NOMO-1 treated with dmso at 0.1 percent for 144 hours (cell line): Measurements from ENCODE around the gene ALG3.

Source experiments
- DNase-seq: peaks from one replicate; lab custom pipeline; 2025; ENCODE audit not compliant: unreplicated experiment; lab: John Stamatoyannopoulos, UW

ALG3 gene

DNA sequence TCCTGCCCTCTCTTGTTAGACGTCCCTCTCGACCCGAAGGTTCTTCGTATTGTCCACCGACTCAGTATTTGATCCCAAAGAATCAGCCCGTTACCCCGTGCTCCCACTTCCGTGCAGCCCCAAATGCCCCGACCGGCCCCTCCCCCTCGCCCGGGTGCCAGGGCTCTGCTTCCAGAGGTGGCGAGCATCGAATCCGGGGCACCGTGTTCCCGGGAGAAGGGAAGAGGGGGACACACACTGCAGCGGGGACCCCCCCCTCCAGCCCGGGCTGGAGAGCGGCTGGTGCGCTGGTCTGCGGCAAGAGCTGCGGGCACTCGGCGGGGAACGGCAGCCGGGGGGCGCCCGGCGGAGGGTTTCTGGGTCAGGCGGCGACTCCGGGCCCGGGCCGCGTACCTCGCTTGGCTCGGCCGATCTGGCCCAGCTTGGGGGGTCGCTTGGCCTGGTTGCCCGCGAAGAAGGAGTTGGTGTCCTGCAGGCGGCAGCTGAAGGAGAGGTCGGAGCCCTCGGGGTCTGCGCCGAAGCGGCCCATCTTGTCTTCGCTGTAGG is 12.0 kb upstream of the ALG3 start:
- DNase-seq: no peak

DNA sequence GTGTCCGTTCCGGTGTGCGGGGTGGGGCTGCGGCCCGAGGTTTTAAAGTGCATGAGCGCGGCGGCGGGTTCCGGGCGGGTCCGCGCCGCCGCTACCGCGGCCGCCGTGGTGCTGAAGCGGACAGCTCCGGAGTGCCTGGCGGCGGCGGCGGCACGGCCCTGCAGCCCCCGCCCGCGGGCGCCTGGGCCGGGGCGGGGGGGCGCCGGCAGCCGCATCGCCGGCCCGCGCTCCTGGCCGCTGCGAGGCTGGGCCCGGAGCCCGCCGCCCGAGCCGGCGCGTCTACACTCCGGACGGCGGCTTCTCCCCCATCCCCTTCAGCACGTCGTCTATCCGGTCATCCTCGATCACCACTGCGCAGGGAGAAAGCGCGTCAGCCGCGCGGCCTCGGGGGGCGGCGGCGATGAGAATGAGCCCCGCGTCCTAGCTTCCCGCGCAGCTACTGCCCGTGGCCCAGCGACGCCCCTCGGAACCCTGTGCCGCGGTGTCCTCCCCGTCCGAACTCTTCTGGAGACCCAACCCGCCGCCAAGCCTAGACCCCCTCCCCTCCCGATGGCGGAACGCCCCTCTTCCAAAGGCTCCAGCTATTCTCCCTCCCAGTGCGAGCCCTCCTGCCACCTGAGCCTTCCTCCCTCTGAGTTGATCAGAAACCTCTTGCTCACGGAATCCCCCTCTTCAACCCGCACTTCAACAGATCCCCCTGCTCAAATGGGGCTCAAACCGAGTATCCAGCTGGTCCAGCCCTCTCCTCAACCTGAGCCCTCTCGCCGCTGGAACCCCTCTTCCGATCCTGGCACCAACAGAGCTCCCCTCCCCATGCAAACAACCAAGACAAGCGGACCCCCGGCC is 11.3 kb upstream of the ALG3 start:
- no peak for DNase-seq

DNA sequence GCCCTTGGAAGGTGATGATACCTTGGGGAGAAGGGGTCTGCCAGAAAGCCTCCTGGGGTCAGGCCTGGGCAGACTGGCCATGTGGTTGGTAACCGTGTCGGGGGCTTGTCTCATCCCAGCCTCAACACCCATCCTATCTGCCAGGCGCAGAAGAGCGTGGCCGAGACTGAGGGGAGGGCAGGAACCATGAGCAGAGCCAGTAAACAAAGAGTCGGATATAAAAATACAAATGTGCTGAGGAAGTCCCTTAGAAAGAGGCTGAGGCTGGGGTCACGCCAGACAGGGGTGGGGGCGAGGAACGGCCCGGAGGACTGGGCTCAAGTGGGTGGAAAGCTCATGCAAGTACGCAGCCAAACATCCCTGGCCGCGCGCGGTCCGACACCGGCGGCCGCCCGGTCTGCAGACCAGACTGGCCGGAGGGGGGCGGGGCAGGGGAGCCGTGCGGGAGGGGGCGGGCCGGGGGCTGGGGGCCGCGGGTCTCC is 10.7 kb upstream of the ALG3 start:
- DNase-seq: no peak

DNA sequence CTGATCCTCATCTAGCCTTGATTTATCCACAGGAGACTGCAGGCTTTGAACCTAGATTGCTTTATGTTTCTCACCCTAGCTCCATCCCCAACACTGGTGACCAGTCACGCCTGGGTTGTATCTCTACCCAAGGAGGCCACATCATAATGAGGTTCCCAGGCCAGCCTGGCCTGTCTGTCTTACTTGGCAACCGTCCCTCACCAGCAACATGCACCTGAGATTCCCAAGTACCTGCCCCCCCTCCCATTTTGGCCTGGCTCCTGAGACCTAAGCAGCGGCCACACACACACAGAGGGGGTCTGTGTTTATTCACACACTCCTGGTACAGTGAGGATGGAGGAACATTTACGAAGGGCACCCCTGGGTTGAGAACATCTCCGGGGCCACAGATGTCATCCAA is 10.2 kb upstream of the ALG3 start:
- DNase-seq: no peak

DNA sequence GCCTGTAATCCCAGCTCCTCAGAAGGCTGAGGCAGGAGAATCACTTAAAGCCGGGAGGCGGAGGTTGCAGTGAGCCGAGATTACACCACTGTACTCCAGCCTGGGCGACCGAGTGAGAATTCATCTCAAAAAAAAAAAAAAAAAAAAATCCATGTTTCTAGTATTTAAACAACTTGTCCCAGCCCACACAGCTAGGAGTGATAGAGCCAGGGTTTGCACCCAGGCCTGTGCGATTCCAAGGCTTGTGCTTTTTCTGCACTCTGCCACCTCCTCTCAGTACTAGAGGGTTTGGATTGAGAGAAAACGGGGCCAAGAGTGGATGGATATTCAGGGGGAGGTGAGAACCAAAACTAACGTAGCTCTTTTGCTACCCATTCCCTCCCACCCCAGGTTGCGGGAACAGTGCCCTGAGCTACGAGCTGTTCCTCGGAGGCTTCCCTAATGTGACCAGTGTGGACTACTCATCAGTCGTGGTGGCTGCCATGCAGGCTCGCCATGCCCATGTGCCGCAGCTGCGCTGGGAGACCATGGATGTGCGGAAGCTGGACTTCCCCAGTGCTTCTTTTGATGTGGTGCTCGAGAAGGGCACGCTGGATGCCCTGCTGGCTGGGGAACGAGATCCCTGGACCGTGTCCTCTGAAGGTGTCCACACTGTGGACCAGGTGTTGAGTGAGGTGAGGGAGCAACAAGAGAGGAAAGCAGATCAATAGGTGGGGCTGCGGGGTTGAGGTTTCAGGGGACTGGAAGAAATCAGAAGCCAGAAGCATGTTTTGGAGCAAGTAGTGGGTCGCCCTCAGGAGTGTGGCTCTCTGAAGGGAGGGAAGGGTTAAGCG is 8.5 kb upstream of the ALG3 start:
- DNase-seq: no peak

DNA sequence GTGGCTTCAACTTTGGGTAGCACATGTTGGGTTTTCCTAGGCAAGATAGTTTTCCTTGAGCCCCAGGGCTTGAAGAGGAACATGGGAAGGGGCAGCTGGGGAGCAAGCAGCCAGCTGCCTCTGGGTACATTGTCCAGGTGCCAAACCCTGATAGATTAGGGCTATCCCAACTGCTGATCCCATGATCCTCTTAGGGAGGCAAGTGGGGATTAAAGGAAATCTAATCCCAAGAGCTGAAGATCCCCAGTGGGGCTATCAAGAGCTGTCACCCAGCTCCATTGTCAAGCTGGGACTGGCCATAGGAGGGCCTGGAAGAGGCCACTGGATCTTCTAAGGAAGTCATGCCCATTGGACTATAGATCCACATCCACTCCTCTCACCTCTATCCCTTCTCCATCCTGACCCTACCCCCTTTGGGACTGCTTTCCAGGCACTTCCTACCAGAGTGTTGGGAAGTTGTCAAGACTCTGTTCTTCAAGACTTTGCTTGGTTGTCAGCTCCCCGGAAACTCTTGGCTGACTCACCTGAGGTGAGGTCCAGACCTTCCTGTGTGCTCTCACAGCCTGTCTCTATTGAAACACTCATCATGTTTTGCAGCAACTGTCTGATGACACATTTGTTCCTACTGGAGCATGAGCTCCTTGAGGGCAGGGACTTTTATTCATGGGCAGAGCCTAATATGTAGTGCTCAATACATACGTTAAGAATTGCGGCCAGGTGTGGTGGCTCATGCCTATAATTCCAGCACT is 6.7 kb upstream of the ALG3 start:
- DNase-seq: no peak

DNA sequence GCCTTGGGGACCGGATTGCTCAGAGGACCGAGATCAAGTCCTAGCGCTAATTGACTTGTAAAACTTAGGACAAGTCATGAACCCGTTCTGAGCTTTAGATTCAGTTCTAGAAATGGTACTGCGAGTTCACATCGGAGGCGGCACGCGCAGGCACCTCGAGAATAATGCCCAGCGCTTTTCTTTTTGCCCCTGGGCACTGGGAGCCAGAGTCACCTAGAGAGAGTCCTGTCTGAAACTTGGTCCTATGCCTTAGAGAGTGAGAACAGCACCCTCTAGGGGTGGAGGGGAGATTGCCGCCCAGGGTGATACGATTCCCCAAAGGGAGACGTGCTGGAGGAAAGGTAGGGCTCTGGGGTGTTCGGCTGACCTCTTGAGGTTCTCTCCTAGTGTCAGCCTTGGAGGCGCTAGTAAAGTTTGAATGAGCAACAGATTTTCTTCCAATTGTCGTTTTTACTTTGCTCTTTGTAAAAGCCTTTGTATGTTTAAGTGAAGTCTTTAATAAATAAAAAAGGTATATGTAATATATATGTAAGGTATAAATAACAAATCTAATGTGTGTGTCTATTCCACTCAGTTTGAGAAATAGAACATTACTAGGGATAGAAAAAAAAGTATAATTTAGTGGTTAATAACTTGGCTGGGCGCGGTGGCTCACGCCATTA is 1.5 kb upstream of the ALG3 start:
- DNase-seq: peak; percentile 94

DNA sequence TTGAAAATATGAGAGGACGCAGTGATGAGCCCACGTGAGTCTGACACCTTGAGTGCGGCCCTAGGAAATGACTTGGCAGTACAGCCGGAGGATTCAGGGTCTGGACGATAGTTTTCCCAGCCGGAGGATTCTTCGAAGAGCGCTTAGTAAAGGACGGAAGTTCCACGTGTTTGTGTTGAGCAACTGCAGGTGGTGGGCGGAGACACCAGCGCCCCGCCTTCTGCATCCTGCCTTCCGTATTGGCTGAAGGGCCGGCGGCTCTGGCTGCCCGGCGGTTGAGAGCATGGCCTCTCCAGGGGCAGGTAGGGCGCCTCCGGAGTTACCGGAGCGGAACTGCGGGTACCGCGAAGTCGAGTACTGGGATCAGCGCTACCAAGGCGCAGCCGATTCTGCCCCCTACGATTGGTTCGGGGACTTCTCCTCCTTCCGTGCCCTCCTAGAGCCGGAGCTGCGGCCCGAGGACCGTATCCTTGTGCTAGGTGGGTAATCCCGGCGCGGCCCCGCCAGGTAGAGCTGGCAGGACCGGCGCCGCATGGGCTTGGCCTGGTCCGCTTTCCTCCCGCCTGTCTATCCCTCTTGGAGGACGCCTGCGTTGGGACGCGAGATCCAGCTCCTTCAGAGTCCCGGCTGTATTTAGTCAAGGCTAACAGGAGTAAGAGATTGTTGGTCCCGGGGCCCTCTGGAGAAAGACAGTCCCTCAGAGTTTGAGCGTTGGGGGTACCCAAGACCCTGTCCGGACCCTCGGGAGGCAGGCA is 827 bp upstream of the ALG3 start, which contains the start of gene EEF1AKMT4:
Gene EEF1AKMT4 (plus strand): TSS at position 261 of the 755 bp plus-strand sequence. CDS start 23 bp downstream, at position 284.
- peak; percentile 99 for DNase-seq

DNA sequence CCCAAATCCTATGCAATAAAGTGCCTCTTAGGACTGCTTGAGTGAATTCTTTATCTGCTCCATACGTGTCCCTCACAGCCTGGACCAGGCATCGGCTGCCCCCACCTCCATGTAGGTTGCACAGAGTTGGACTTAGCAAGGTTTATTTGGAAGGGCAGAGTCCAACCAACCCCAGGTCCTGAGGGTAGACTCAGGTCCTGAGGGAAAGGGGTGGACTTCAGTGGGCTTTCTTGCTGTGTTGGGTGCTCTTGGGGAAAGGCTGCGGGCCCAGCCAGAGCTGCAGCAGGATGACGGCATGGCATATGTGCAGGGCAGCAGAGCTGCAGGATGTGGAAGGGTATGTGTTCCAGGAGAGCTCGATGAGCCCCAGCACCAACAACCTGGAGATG is 6.5 kb downstream of the ALG3 start:
- no peak for DNase-seq

DNA sequence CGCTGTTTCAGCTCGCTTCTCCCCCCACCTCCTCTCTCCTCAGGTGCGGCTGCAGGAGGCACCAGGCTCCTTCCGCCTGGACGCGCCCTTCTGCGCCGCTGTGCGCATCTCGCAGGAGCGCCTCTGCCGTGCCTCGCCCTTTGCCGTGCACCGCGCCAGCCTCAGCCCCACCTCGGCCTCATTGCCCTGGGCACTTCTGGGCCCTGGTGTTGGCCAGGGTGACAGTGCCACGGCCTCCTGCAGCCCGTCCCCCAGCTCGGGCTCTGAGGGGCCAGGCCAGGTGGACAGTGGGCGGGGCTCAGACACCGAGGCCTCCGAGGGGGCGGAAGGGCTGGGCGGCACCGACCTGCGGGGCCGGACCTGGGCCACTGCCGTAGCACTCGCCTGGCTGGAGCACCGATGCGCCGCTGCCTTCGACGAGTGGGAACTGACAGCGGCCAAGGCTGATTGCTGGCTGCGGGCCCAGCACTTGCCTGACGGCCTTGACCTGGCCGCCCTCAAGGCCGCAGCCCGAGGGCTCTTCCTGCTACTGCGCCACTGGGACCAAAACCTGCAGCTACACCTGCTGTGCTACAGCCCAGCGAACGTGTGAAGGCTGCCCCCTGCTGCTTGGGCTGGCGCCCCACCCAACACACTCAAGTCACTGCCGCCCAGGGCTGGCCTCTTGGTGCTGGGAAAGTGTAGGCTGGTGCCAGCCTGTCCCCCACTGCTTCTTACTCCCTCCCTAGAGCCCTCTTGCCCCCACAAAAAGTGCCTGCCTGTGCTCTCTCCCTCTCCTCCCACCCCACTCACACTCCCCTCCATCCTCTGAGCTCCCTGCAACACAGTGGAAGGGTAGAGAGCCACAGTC is 7.1 kb downstream of the ALG3 start:
- no peak for DNase-seq

DNA sequence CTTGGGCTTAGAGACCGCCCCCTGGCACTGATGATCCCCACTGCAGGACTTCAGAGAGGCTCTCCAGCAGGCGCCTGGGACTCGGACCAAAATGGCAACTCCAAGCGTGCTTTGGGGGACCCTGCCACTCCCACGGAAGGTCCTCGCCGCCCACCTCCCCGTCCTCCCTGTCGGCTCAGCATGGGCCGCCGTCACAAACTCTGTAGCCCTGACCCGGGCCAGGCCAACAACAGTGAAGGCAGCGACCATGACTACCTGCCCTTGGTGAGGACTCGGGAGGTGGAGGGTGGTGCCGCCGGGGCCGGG is 7.7 kb downstream of the ALG3 start:
- DNase-seq: no peak

DNA sequence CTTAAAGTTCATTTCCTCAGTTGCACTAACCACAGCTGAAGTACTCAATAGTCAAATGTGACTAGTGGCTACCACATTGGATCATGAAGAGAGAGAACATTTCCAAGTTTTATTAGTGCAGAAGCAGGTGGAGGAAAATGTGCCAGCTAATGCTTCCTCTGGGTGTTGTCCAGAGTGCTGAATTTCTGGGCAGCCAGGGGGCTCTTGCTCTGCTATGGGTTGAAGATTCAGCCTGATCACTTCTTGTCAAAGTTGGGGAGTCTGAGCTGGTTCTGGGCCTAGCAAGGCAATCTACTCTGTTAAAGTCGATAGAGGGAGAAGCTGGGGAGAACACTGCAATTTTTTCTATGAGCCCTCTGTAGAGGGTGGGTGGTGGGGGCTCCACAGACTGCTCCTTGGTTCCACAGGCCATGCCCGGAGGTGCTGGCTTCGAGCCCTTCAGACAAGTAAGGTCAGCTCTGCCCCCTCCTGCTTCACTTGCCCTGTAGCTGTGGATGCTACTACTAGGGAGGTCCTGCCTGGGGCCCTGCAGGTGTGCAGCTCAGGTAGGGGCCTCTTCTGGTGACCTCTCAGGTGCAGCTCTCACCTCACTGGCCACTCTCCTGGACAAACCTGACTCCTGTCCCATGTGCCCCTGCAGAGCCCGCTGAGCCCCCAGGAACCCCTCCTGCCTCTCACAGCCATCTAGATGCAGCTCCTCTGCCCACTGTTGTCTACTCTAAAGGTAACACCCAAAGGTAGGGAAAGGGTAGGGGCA is 8.2 kb downstream of the ALG3 start:
- no peak for DNase-seq

DNA sequence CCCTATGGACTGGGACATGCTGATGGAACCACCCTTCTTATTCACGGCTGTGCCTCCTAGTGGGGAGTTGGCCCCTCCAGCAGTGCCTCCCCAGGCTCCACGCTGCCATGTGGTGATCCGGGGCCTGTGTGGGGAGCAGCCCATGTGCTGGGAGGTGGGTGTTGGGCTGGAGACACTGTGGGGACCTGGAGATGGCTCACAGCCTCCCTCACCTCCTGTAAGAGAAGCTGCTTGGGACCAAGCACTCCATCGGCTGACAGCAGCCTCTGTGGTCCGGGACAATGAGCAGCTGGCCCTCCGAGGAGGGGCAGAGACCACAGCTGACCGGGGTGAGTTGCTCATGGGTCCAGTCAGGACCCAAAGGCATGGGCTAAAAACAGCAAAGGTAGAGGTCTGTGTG is 9.1 kb downstream of the ALG3 start:
- DNase-seq: no peak

DNA sequence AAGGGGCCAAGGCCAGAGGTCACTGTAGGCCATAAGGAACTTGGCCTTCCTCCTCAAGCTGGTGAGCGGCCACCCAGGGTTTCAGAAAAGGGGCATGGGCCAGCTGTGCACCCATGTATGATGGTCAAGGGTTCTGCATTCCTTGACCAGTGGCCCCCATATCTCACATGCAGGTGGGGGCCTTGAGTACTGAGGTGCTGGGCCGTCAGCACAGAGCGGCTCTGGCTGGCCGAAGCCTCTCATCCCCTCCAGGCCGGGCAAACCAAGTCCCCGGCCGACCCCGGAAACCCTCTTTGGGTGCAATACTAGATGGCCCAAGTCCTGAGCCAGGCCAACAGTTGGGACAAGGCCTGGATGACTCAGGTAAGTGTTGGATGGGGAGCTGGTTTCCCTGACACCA is 9.5 kb downstream of the ALG3 start:
- no peak for DNase-seq

DNA sequence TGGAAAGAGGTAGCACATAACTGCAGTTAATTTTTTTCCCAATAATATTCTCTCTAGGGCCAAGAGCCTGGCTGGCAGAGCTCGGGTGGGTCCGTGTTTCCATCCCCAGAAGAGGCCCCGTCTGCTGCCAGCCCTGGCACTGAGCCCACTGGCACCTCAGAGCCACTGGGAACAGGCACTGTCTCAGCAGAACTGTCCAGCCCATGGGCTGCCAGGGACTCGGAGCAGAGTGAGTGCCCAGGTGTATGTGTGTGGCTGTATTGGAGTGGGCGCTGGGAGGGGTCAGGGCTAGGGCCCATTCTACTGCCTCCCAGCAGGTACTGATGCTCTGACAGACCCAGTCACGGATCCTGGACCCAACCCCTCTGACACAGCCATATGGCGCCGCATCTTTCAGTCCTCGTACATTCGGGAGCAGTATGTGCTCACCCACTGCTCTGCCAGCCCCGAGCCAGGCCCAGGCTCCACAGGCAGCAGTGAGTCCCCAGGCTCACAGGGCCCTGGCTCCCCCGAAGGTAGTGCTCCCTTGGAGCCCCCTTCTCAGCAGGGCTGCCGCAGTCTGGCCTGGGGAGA is 10.4 kb downstream of the ALG3 start:
- DNase-seq: no peak

DNA sequence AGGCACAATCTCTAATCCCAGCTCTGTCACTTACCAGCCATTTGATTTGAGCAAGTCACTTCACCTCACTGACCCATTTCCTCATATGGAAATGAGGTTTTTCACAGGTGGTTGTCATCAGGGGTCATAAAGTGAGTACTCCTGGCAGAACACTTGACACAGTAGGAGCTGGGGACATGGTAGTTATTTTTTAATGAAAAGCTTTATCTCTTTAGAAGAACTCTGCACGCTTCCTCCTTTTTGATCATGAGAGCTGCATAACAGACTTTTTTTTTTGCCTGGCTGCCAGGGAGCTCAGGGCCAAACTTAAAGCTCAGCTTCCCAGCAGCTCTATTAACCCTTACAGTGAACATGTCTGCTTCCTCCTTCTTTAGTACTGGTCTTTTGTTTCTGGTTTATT is 11.0 kb downstream of the ALG3 start:
- no peak for DNase-seq

DNA sequence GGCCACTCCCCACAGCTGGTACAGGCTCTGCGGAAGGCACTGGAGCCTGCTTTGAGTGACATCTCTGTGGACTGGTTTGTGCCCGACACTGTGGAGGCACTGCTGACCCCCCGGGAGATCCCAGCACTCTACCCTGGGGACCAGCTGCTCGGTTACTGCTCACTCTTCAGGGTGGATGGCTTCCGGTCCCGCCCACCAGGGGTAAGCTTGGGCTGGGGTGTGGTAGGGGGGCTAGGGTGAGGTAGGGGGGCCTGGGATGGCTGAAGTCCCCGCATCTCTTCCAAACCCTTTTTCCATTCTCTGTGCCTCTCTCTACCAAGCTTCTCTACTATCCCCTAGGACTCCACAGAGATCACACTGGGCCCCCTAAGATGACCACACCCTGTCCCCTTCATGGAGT is 11.6 kb downstream of the ALG3 start:
- no peak for DNase-seq

DNA sequence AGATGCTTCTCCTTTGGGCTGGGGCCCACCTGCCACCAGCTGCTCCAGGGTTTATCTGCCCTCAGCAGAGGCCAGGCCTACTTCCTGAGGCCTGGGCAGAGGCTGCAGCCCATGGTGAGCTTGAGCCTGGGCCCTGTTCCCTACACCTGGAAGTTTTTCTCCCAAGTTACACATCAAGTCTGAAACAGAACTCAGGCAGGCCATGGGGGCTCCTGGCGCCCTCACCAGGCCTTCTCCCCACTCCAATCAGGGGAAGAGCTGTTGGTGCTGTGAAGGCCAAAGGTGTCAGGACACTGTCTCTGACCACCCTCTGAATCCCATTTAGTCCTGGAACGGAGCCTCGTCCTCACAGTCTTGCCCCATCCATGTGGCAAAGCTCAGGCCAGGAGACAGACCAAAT is 12.1 kb downstream of the ALG3 start:
- DNase-seq: no peak
